D341Med (cell line): Measurements from ENCODE around the gene TBC1D1.
A peak's percentile ranks its signal among the peaks of the same experiment; 100 is the strongest.
"Not testable (repeated sequence)": the region's sequence is repeated elsewhere in the genome, so short reads cannot be mapped to it uniquely, and the experiment has no call there.

Experiments
- DNase-seq: peaks from one replicate; pipeline ENCODE4 v3.0.0; 2012; ENCODE audit warnings: low spot score

Gene TBC1D1

DNA sequence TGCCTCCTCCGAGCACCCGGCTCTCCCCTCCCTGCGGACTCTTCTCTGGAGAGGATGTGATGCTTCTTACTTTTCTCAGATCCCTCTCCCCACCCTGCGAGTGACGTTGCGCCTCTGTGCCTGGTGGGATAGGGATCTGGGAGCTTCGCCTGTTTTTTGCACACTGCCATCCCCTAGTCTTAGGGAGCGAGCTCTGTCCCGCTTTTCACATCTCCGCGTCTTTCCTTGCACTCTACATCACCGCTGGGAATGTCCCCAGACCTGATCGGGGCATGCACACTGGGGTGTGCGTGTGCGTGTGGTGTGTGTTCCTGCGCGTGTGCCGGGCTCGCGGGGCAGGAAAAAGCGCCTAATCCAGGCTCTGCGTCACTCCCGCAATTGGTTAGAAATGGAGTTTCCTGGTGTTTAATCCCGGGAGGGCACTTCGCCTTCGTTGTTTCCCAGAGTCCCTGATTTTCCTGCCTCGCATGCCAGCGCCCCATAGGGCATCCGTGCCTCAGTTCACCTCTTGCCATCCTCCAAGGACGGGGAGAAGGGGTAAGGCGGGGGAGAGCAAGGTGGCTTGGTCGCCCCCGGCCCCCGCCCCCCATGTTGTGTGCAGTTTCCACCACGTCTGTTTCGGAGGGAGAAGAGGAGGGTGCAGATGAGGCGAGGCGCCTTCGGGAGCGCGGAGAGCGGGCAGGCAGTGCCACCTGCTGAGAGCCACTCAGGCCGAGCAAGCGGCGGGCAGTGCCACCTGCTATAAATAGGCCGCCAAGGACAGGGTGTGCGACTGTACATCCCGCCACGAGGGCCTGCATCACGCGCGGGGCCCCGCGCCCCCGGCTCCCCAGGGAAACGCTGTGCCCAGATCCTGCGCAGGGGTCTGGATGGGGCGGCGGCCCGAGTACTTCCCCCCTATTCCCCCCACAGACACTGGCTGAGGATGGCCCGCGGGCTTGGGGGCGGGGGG lies 759 bp upstream of the TBC1D1 start:
- DNase-seq: peak; percentile 45

DNA sequence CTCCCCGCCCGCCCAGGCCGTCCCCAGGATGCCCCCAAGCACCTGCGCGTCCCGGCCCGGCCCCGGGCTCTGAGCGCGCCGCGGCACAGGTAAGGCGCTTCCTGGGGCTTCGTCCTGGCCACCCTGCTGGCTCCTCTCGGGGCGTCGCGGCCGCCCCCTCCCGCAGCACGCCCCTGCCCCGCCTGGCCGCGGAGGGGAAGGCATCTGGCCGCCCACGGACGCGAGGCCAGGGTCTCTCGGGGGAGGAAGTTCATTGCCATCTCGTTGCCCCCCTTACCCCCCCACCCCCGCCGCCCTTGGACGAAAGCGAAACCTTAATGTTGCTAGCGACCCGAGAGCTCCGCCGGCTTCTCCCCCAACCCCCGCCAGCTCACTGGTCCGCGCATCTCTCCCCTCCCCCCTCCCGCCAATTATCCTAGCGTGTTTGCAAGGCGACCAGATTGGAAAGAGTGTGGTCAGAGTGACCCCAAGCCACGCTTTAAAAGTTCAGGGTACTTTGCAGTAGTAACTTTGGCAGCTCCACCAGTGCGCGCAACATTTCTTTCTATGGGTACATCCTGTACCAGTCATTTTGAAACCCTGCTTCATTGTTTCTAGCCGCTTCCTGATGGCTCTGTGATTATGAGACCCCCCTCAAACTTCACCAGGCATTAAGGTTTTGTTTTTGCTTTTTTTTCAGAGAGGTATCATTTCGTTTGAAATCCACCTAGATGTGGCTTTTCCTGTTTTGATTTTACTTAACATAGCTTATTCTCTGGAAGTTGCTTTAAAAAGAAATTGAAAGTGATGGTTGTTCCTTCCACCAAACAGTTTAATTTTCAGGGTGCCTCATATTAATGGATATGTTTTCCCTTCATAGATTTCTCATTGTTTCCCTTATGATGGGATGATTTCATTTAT lies 626 bp downstream of the TBC1D1 start:
- no peak for DNase-seq

DNA sequence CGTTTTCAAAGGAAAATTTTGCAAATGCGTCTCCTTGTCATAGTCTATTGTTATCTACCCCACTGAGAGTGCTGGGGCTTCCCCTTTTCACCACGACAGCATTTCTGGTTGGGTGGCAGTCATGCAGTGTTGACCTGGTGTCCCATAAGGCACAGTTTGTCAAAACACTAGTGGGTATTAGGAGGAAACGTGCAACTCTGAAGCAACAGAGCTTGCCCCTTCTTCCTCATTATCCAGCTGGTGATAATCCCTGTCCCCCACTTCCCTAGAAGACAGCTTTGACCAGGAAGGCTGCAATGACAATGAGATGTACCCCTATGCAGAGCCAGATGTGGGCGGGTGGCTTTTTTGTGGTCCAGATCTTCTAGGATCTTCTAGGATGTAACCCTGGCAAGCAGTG lies 1.8 kb downstream of the TBC1D1 start:
- no peak for DNase-seq

DNA sequence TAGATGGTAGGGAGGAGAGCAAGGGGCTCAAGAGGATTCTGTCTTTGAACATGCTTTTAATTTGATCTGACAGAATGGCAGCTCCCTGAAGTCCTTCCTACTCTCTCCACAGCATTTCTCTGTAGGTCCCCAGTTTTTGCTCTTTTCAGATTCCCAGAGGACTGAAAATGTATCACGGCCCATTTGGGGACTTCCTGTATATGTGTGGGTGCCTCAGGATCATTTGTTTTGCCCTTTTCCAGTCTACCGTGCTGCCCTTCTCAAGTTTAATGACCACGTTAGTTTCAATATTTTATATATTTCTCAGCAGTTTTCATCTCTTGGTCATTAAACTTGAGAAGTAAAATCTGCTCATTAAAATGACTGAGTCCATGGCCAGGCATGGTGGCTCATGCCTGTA lies 2.3 kb downstream of the TBC1D1 start:
- DNase-seq: no peak

DNA sequence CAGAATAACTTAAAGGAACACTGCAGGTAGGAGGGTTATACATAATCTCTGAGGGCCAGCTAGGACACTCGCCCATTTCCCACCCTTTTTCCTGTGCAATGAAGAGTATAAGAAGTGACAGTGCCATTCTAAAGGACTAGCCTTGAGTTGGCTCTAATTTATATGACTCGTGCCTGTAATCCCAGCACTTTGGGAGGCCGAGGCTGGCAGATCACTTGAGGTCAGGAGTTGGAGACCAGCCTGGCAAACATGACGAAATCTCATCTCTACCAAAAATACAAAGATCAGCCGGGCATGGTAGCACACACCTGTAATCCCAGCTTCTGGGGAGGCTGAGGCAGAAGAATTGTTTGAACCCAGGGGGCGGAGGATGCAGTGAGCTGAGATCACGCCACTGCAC lies 4.4 kb downstream of the TBC1D1 start:
- no peak for DNase-seq

GRCh38 chr4:37896206-37896860 lies 5.4 kb downstream of the TBC1D1 start:
- no peak for DNase-seq

- DNase-seq: no peak
Observed at GRCh38 chr4:37902212-37902611, 11.3 kb downstream of the TBC1D1 start.

DNA sequence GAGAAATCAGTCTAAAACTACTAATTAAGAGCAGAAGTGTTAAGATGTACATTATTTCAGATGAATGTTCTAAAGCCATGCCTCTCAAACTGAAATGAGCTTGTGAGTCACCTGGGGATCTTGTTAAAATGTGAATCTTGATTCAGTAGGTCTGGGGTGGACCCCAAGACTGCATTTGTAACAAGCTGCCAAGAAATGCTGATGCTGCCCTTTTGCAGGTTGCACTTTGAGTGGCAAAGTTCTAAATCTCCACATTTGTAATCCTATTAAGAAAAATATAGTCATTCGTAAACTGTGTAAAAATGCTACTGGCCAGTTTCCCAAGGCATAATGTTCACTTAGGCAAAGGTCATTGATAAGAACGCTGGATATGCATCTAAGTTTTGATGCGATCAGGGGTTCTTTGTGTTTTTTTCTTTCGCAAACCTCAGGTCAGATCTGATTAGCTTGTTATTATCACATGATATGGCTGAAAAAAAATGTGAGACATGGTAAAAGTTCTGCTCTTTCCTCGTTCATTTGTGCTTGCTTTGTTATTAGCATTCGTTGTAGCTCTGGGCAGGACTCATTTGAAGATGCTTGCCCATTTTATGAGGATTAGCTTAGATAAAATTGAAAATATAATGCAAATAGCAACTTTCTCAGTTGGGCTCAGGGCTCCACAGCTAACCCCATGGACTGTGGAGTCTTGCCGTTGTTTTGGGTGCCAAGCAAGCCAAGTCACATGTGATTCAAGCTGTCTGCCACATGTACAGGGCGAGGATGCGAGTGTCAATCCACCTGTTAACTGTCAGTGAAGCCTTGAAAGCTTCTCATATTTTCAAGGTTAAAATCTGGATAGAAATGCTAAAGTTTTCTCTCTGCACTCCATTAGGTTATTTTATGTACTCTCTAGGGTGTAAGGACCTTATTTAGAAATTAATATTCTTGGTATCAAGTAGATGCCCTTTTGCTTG lies 12.1 kb downstream of the TBC1D1 start:
- no peak for DNase-seq

- DNase-seq: no peak
Observed at GRCh38 chr4:37903901-37904300, 13.0 kb downstream of the TBC1D1 start.

DNA sequence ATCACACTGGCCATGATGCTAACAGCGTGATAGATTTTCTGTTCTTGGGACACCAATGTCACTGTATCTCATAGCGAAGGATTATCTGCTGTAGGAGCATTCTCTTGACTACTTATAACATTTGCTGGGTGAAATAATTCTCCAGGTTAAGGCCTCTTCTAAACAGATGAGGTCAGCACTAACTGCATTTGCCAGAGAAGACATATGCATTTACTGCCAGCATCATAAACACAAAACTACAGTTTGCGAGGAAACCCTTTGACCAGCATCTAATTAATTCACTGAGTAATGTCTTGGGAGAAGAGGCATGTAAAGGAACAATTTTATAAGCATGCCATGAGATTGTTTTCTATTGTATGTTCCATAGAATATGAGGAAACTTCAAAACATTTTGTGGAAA lies 13.9 kb downstream of the TBC1D1 start:
- DNase-seq: no peak

DNA sequence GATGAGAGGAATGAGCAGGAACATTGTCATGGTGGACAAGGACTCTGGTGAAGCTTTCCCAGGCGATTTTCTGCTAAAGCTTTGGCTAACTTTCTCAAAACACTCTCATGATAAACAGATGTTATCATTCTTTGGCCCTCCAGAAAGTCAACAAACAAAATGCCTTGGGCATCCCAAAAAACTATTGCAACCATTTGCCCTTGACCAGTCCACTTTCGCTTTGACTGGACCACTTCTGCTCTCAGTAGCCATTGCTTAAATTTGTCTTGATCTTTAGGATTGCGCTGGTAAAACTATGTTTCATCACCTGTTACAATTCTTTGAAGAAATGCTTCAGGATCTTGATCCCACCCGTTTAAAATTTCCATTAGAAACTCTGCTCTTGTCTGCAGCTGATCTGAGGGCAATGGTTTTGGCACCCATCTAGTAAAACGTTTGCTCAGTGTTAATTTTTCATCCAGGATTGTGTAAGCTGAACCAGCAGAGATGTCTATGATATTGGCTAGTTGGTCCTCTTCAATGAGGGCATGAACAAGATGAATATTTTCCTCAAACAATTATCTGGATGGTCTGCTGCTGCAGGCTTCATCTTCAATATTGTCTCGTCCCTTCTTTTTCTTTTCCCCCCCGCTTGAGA lies 14.8 kb downstream of the TBC1D1 start:
- no peak for DNase-seq

GRCh38 chr4:37908488-37909331 lies 17.8 kb downstream of the TBC1D1 start:
- no peak for DNase-seq

DNA sequence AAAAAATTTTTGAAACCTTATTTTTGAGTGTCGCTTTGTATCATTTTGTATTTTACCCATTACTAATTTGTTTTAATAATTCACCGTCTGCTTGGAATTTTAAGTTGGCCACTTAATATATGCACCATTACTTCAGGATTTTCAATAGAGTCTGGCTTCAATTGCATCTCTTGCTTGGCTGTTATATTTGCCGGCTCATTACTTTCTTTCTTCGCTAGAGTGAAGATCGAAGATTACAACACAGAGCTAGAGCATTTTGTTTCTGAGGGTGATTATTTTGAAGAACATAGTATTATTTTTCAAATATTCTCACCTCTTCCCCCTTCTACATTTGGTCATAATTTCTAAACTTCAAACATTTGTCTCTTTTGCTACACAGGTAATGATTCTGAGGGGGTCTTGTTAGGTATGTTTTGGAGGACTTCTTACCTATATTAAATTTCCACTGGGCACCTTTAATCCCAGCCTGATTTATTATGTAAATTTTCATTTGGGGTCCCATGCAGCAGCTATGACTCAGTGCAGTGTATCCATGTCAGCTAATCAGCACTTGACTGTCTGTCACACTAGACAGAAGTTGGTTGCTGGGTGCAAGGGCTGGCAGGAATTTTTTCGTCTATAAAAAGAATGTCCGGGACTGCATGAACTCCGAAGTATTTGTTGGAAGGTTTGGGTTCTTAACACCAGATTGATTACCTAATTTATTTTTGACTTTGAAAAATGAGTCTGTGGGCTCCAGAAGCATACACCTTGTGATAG lies 18.6 kb downstream of the TBC1D1 start:
- no peak for DNase-seq

DNA sequence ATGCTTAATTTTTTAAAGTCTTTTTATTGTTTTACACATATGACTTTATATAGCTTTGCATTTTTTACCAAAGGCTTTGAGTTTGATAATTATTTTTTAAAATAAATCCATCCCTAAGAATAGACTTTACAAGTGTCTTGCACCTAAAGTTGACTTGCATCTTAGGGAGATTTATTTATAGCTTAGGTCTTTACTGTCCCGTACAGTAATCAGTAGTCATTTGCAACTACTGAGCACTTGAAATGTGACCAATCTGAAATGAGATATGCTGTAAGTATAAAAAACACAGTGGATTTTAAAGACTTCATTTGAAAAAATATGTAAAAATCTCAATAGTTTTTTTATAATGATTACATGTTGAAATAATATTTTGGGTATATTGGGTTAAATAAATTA lies 19.2 kb downstream of the TBC1D1 start:
- no peak for DNase-seq

- no peak for DNase-seq
Observed at GRCh38 chr4:37914539-37914938, 23.7 kb downstream of the TBC1D1 start.

GRCh38 chr4:37917388-37917787 lies 26.5 kb downstream of the TBC1D1 start:
- no peak for DNase-seq

DNA sequence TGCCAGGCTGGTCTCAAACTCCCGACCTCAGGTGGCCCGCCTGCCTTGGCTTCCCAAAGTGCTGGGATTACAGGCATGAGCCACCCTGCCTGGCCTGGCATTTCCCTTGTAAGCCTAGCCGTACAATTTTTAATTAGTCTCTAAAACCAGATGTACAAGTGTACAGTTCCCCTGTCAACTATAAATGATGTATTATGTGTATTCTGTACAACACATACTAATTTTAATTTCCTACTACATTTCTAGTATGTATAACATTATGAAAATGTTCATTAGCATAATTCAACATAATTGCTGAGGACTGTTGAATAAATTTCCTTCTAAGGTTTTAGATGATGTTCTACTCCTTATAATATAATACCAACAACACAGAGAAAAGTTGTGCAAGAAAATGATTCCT lies 27.8 kb downstream of the TBC1D1 start:
- DNase-seq: no peak

- no peak for DNase-seq
Observed at GRCh38 chr4:37922328-37922727, 31.4 kb downstream of the TBC1D1 start.

GRCh38 chr4:37923089-37923488 lies 32.2 kb downstream of the TBC1D1 start:
- DNase-seq: not testable (repeated sequence)
